ENCODE measurements around the gene CAPN3. TPM values are rescaled to one million over a fixed set of nuclear protein-coding genes. Genes with fewer than 3 reads are reported as not detected.

The CAPN3 gene
- polyA plus RNA-seq, 1 donor from 2014 or later: 1.5 TPM

GRCh38 chr15:42353061-42353460, 6.2 kb upstream of the CAPN3 start:
- Histone ChIP-seq H3K79me2 (replicated peaks; ENCODE audit: insufficient read depth, low read length) (no peaks in the 10 kb centered on the region), H2AFZ (ENCODE audit: low read depth, low read length) (no peak overlapping the region), H3K27me3 (ENCODE audit: insufficient read depth, low read depth, low read length) (no peaks in the 10 kb centered on the region), H3K27ac (ENCODE audit: low read length) (no peak overlapping the region), H3K4me3 (ENCODE audit: low read length) (no peak overlapping the region), H4K20me1 (ENCODE audit: insufficient read depth) (no peaks in the 10 kb centered on the region), H3K36me3 (ENCODE audit: insufficient read depth, low read length) (no peaks in the 10 kb centered on the region), H3K9me2 (ENCODE audit: insufficient read depth, low read length) (no peaks in the 10 kb centered on the region), H3F3A (ENCODE audit: insufficient read depth, low read length, poor library complexity, severe bottlenecking) (no peaks in the 10 kb centered on the region), H3K4me2 (ENCODE audit: low read length) (no peak overlapping the region), H3K9ac (ENCODE audit: low read length) (no peak overlapping the region), H3K9me3 (ENCODE audit: low read length) (no peaks in the 10 kb centered on the region)
- TF ChIP-seq REST (IDR thresholded peaks at IDR 0.05; ENCODE audit: borderline replicate concordance) (no peak), EZH2 (IDR thresholded peaks at IDR 0.05; ENCODE audit: borderline replicate concordance, insufficient read depth, low read length, poor library complexity, severe bottlenecking) (no peak), POLR2AphosphoS5 (IDR thresholded peaks at IDR 0.05) (no peak), SMC3 (conservative IDR thresholded peaks at IDR 0.05; ENCODE audit: poor library complexity) (no peak), CTCF (IDR thresholded peaks at IDR 0.05; ENCODE audit: poor library complexity, severe bottlenecking) (no peak), EP300 (conservative IDR thresholded peaks at IDR 0.05; ENCODE audit: poor library complexity, severe bottlenecking) (no peak), MXI1 (conservative IDR thresholded peaks at IDR 0.05; ENCODE audit: poor library complexity, severe bottlenecking) (no peak), RAD21 (conservative IDR thresholded peaks at IDR 0.05) (no peak), TAF1 (IDR thresholded peaks at IDR 0.05; ENCODE audit: low read depth) (no peak)

- no peak overlapping the region for H2AFZ ChIP-seq (ENCODE audit: low read depth, low read length)
- no peaks in the 10 kb centered on the region for H3K79me2 ChIP-seq (replicated peaks; ENCODE audit: insufficient read depth, low read length)
- no peaks in the 10 kb centered on the region for H3F3A ChIP-seq (ENCODE audit: insufficient read depth, low read length, poor library complexity, severe bottlenecking)
- no peaks in the 10 kb centered on the region for H3K27me3 ChIP-seq (ENCODE audit: insufficient read depth, low read depth, low read length)
- H3K9me2 ChIP-seq (ENCODE audit: insufficient read depth, low read length): no peaks in the 10 kb centered on the region
- H4K20me1 ChIP-seq (ENCODE audit: insufficient read depth): no peaks in the 10 kb centered on the region
- no peak for TF ChIP-seq REST (IDR thresholded peaks at IDR 0.05; ENCODE audit: borderline replicate concordance)
- no peak overlapping the region for H3K9ac ChIP-seq (ENCODE audit: low read length)
- no peak overlapping the region for H3K4me2 ChIP-seq (ENCODE audit: low read length)
- H3K27ac ChIP-seq (ENCODE audit: low read length): no peak overlapping the region
- no peaks in the 10 kb centered on the region for H3K36me3 ChIP-seq (ENCODE audit: insufficient read depth, low read length)
- no peak overlapping the region for H3K4me3 ChIP-seq (ENCODE audit: low read length)
- H3K9me3 ChIP-seq (ENCODE audit: low read length): no peaks in the 10 kb centered on the region
These were observed 4.5 kb upstream of the CAPN3 start for GRCh38 chr15:42354824-42355223.
